Activated naive CD4-positive, alpha-beta T cell treated with anti-CD3 and anti-CD28 coated beads, Interleukin-2, amount 50 U/mL, for 16 hours (primary cell): ENCODE results near the gene PLCB1.
"Not testable (repeated sequence)": the region's sequence is repeated elsewhere in the genome, so short reads cannot be mapped to it uniquely, and the experiment has no call there.

Experiments
- DNase-seq: peaks from one replicate; pipeline ENCODE4 v3.0.0-alpha.2; 2020

PLCB1 gene

DNA sequence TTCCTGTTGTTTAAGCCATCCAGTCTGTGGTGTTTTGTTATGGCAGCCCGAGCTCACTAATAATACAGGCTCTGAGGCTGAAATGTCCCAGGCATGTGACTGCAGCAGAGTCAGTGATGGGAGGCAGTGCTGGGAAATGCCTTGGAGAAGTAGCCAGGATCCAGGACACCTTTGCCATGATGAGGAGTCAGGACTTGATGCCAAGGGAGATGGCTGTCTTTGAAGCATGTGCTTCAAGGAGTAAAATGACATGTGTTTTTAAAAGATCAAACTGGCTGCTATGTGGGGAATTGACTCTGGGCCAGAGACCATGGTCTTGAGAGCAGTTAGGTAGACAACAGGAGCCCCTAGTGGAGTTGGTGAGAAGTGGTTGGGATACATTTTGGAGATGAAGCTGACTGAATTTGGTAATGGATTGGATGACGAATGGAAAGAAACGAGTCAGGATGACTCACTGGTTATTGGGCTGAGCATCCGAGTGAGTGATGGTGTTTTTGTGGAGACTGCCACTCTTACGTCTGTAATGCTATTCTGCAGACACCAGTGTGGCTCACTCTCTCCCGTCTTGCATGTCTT is 322.2 kb downstream of the PLCB1 start:
- no peak for DNase-seq

DNA sequence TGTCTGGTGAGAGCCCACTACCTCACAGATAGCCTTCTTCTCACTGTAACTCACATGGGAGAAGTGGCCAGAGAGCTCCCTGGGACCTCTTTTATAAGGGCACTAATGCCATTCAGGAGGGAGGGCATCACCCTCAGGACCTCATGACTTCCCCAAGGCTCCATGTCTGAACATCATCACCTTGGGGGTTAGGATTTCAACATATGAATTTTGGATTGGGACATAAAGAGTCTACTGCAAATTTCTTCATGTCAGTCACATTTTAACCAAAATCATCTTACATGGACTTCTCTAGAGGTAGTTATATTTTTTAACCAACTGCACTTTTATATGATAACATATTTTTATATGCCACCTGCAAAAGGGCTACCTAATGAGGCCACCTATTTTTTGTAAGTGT is 324.7 kb downstream of the PLCB1 start:
- no peak for DNase-seq

DNA sequence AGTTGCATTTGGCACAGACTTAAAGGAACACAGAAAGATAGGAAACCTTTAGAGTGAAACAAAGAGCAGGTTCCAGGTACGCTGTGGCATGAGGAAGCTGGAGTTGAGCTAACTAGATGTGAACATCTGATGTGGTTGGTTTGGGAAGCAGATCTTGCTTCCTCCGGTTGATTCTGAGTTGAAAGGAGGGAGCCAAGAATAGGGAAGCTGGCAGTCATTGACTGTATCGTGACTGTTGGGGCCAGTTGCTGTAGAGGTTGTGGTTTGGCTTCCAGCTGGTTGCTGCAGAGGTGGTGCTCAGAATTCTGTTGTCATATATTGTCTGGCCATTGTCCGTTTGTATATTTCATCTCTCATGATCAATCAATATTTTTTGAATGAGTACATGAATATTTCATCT is 325.9 kb downstream of the PLCB1 start:
- no peak for DNase-seq

DNA sequence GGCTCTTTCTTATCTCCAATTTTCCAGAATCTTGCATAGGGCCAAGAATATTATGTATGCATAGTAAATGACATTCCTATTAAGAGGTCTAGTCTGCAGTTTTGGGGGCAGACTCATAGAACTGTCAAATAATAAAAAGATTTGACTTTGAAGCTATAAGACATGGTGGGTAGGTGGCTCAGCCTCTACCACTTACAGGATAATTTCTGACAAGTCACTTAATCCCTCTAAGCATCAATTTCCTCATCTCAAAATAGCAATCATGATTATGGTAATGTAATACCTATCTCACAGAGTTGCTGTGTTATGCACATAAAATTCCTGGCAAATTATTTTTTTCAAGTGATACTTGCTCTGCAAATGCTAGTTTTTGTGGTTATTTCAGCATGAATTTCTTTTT is 329.1 kb downstream of the PLCB1 start:
- no peak for DNase-seq

DNA sequence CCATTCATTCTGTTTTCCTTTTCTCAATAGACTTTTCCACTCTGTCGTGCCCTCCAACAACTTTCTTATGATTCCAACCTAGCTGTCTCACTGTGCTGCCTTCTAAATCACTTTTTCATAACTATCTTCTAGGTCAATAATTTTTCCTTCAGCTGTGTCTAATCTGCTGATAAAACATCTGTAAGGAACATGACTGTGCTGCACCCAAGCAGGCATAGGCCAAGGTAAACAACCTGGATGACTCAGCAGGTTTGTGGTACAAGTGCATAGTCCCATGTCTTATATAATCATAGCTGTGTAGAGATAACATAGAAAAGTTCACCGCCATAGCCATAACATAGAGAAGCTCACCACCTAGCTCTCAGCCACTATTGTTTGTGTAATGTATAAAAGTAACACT is 332.3 kb downstream of the PLCB1 start:
- DNase-seq: no peak

DNA sequence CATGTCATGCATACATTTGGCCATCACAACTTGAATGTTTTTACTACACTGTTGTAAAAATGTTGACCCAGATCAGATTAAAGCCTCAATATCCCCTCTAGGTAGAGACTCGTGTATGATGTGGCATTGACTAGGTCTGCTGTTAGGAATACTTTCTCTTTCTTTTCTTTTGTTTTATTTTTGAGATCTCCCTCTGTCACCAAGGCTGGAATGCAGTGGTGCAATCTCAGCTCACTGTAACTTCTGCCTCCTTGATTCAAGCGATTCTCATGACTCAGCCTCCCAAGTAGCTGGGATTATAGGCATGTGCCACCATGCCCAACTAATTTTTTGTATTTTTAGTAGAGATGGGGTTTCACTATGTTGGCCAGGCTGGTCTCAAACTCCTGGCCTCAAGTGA is 334.7 kb downstream of the PLCB1 start:
- DNase-seq: not testable (repeated sequence)

DNA sequence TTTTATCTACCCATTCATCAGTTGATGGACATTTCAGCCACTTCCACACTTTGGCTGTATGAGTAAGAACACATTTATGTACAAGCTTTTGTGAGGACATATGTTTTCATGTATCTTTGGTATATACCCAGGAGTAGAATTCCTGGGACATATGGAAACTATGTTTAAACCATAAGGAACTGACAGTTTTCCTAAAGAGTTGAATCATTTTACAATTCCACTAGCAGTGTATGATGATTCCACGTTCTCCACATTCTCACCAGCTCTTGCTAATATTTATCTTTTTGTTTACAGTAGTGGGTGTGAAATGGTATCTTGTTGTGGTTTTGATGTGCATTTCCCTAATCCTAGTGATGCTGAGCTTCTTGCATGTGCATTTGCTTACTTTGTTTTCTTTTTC is 338.1 kb downstream of the PLCB1 start:
- no peak for DNase-seq

DNA sequence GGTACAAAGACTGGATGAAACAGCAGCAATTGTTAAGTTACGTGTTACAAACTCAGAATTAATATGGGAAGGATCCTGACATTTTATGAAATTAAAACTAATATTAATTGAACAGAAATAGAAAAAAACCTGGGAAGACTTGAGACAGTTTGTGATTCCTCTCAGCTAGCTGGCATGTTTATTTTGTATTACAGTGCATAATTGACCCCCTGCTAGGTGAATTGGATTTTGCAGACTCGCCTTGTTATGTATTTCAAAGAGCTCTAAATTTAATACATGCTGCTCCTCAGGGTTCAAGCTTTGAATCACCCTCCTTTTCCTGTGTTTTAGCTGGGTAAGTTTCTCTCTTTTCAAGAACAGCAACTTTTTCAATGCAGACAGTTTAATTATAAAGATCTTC is 339.4 kb downstream of the PLCB1 start:
- no peak for DNase-seq

DNA sequence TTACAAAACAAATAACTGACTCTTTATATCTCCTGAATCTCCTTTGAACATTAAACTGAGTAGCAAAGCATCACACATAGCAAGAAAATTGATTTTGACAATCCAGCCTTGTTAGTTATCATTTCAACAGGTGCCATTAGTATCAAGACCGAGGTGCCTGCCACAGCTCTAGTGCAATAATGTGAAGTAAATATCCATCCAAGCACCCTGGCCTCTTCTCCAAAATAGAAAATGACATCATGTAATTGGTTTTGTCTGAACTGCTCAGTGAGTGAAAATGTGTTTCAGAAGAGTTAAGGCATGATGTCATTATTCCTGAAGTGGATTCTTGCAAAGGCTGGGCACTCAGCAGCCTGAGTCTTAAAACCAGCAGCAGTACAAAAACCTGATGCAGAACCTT is 341.4 kb downstream of the PLCB1 start:
- no peak for DNase-seq

DNA sequence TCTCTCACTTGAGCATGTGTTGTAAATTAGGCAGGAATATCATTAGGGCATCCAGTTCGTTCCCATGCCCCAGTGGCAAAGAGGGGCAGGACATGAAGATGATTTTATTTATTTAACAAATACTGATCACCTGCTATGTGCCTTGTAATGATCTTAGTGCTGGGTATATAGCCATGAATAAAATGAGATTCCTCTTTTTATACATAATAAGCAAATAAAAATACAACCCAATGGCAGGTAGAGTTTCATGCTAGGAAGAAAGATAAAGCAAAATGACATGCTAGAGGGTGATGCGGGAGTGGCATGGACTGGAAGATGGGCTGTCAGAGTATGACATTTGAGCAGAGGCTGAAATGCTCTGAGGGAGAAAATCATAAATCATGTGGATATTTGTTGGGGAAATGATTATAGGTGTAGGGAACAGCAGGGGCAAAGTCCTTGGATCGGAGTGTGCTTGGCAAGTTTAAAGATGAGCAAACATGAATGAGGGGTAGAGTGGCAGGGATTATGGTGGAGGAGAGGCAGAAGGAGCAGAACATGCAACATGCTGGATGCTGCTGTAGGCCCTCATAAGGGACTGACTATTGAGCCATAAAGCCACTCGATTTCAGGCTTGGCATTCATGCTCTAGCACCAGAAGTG is 342.1 kb downstream of the PLCB1 start:
- DNase-seq: no peak

DNA sequence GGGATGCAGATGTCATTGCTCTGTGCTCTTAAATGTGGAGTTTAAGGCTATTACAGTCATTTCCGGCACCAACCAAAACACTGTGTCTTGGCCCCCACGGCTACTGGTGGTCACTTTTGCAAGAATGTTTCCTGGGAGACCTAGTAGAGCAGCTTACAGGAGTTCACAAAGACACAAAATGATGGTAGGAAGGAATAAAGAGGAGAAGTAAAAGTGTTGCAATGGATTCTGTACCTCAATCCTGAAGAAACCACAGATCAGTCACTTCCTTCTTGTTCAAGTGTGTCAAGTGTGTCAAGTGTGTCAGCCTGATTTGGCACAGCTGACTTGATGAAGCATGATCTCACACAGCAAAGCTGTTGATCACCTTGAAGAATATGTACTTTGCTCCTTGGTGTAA is 344.0 kb downstream of the PLCB1 start:
- no peak for DNase-seq

DNA sequence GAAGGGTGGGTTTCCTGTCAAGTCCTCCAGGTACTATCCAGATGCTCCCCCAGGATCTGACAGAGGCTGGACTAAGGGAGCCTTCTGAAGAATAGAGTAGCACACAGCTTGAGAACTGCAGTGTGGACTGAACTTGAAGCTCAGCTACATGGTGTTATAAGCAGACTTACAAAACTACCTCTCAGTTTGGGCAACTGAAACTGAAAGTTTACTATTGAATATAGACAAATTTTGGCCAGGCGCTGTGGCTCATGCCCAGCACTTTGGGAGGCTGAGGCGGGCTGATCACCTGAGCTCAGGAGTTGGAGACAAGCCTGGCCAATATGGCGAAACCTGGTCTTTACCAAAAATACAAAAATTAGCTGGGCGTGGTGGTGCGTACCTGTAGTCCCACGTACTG is 348.5 kb downstream of the PLCB1 start:
- no peak for DNase-seq

DNA sequence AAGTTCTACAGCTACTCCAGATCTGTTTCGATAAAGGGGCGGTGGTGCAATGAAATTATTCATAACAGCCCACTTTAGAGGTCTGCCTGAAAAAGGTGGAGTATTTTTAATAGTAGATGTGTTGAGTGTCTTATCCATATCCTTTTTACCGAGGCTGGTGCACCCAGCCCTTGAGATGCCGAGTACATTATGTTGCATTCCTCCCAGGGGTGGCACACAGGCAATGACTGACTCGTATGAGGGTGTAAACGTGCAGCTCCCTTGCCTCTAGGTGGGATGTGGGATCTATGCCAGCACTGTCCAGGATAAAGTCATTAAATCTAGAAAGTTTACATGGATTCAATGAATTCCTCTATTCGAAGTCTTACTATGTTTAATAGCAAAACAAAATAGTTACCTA is 355.6 kb downstream of the PLCB1 start:
- DNase-seq: no peak

DNA sequence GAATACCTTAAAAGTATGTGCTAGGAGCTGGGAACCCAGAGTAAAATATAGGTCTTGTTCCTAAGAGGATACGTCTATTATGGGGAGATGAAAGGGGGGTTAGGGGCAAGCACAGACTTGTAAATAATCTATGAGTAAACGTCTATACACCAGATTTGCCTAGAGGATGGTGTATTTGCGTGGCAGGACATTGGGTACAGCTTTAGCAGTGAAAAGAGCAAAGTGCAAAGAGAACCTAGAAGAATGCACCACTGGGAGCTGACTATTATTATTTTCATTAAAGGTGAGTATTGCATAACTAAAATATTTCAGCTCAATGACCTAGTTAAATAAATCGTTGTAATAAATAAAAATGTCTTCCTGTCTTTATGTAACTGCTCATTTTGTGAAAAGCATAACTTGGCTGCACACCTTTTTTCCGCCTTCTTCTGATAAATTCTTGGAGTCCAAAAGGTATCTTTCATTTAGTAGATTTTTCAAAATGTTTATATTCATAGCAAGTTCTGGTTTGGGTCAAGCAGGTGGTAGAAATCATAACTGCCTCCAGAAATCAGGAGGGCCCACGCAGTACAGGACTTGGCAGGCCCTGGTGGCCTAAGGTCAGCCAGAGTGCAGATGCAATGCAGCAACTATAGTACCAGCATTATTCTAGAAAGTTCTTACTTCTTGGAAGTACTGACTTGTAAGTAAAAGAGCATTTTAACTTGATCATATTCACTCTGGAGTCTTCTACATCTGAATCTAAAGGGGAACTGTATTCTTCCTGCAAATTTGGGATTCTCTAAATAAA is 357.2 kb downstream of the PLCB1 start:
- DNase-seq: no peak

DNA sequence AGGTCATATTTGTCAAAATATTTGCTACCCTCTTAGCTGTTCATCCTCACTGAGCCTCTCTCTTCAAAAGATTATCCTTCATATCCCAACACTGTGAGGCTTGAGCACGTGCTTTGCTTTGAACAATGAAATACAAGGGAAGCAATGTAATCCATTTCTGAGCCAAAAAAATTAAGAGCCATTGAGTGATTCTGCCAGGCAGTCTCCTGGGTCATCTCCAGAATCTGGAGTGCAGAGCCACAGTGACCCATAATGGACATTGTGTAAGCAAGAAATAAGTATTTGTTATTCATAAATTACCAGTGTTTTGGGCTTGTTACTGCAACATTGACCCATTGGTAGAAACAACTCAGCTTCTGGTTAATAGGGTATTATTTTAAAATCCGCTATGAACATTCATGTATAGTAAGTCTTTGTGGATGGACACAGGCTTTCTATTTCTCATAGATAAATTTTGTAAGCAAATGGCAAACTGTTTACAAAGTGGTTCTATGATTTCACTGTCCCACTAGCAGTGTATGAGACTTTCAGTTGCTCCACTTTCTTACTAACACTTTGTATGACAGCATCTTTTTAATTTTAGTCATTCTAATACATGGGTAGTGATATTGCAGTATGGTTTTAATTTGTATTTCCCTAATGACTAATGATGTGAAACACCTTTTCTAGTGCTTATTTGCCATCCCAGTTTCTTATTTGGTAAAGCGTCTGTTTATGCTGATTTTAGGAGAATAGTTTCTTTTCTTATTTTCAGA is 358.2 kb downstream of the PLCB1 start:
- no peak for DNase-seq

DNA sequence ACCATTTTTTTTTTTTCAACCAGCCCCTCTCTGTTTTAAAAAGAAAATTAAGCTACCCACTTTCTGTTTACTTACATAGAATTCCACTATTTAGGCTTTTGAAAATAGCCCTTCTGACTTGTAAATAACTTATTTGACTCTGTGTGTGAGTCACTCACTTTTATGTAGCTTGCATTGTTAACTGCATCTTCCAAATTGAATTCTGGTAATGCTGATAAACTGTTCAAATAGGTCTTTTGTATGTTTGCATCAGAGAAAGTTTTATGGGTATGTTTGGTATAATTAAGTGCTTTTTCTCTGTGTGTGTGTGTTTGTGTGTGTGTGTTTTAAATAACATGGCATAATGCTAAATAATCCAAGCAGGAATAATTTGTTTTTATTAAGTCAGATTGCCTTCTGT is 360.1 kb downstream of the PLCB1 start:
- no peak for DNase-seq

DNA sequence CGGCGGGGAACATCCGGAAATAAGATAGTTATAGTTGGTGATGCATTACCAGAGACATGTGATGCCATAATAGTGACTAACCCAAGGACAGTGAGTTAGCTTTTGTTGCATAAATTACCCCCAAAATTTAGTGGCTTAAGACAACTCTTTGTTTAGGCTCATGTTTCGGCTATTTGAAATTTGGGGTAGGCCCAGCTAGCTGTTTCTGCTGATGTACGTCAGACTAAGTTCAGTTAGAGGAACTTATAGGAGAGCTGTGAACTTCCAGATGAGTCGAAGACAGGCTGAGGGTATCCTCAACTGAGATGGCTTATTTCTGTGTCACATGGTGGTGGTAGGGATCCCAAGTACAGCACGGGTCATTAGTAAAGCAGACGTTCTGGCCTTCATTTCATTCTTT is 366.5 kb downstream of the PLCB1 start:
- no peak for DNase-seq

DNA sequence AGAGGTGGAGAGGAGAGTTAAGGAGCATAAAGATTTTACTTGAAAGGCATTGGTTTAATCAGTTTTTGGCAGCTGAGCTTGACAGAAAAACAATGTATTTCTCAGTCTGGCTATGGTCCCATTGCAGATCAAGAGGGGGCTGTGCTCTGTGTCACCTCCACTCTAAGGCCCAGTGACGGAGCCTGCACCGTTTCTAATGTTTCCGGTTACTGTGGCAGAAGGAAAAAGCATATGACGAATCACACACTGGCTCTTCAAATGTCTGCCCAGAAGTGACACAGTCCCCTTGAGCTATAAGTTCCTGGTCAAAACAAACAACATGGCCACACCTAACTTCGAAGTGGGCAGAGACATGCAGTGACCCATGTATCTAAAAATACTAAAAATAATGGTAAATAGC is 372.0 kb downstream of the PLCB1 start:
- no peak for DNase-seq

DNA sequence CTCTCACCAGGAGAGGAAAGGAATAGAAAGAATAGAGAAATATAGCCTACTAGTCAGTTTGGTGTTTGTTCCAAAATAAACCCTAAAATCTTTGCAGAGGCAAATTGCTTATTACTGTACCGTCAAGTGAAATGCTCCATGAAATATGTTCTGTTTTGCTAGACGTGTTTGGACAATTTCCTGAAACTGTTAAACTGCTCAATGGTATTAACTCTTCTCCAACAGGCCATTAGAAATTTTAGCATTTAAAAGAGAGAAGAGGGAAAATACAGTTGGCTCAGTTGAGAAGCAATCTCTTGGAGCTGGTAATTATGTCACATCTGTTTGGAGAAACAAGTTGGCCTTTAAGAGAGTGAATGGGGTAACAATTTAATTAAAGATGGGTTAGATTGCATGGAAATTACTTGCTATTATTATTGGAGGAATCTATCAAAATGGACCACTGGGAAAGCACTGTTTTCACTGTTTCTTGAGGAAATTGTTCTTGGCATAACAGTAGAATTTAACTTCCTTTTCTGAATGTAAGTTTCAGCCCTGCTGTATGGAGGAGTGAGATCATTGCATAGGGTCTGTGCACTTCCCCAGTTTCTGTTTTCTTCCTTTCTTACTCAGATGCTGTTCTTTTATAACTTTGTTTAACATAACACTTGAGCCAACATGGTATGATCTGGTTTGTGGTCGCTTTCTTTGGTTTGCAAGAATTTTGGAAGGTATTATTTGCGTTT is 373.6 kb downstream of the PLCB1 start:
- no peak for DNase-seq

DNA sequence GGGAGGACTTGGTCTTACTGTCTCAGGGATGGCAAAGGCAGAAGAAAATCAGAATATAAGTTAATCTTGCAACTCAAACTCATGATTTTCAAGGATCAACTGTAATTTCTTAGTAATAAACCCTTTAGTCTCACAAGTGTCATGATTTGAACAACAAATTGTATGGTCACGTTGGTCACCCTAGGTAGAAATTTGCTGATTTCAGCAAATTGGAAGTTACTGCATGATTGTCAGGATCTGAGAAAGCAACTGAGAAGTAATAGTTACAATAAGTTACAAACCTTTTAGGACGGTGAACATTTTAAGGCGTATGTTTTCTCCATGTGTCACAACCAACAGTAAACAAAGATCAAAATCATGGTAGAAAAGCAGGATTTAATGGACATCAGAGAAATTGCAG is 375.2 kb downstream of the PLCB1 start:
- no peak for DNase-seq

DNA sequence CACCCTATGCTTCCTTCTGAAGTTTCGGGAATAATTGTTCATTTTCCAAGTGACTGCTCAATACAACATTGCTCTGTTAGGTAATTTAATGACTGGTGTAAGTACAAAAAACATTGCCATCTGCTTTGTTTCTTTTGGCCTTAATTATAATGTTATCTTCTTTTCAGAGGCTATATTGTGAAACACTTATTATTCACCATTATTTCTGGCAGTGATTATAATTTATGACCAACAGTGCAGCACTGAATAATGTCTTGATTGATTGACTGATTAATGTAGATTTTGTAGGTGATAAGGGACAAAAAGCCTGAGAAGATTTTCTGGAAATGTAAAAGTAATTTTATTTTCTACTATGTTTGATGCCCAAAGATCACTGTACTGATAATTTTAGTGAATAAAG is 377.7 kb downstream of the PLCB1 start:
- no peak for DNase-seq

DNA sequence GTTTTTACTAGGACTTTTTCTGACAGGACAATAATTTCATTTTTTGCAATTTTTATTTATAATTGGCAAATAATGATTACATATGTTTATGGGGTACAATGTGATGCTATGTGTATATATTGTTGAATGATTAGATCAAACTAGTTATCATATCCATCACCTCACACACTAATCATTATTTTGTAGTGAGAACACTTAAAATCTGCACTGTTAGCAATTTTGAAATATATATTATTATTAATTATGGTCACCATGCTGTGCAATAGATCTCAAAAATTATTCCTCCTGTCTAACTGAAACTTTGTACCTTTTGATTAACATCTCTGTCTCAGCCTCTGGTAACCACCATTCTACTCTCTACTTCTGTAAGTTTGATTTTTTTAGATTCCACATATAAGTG is 378.7 kb downstream of the PLCB1 start:
- no peak for DNase-seq

DNA sequence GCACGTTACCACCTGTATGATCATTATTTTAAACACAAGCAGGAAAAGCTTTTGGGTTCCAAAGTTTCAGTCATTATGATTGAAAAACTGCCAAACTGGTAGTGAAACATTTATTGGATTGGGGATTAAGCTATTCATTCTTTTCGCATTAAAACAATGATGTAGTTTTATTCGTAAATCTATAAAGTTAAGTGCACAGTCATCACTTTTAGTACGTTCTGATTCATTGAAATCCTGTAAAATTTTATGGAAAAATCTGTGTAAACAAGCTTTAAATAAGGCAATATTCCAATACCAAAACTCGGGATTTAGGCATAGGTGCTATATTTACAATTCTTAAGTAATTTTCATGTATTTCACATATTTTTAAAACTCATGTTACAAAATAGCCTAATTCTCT is 379.9 kb downstream of the PLCB1 start:
- DNase-seq: no peak
